Germinal center (tissue), 1 donor: ENCODE results near the gene COPZ2.
A peak's percentile ranks its signal among the peaks of the same experiment; 100 is the strongest.
"Not testable (repeated sequence)": the region's sequence is repeated elsewhere in the genome, so short reads cannot be mapped to it uniquely, and the experiment has no call there.

Source experiments
- DNase-seq: peaks from one replicate; pipeline ENCODE4 v3.0.0; 2012; ENCODE audit warnings: mixed read lengths, low spot score

COPZ2 gene, protein sequence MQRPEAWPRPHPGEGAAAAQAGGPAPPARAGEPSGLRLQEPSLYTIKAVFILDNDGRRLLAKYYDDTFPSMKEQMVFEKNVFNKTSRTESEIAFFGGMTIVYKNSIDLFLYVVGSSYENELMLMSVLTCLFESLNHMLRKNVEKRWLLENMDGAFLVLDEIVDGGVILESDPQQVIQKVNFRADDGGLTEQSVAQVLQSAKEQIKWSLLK

DNA sequence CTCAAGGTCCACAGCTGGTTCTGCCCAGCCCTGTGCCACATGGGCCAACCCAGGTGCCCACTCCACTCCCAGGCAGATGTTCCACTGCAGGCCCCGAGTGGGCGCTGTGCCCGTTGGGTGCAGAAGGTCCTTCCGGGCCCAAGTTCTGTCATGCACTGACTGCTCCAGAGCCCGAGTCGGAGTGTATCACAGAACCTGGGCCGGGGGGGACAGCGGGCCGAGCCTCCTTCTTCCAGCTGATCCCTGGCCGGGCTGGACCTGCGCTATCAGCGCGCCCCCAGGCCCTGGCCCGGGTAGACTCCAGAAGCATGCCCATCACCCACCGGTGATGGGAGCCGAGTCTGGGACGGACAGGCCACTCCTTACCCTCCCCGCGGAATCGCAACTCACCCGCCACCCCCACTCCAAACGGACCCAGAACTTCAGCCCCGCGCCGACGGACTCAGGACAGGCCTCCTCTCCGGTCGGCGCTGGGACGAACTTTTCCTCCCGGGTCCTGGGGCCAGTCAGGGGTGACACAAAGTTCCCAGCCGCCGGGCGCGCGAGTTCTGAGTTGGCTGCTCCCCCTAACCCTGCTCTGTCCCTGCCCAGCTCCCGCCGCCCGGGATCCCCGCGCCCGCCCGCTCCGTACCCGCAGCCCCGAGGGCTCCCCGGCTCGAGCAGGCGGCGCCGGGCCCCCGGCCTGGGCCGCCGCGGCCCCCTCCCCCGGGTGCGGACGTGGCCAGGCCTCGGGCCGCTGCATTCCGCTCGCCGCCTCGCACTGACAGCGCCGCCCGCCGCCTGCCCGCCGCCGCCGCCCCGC is at the start of gene COPZ2:
Gene COPZ2 (minus strand): TSS at position 762 of the 802 bp plus-strand sequence. CDS start 20 bp downstream, at position 742.
- peak; percentile 82 for DNase-seq

DNA sequence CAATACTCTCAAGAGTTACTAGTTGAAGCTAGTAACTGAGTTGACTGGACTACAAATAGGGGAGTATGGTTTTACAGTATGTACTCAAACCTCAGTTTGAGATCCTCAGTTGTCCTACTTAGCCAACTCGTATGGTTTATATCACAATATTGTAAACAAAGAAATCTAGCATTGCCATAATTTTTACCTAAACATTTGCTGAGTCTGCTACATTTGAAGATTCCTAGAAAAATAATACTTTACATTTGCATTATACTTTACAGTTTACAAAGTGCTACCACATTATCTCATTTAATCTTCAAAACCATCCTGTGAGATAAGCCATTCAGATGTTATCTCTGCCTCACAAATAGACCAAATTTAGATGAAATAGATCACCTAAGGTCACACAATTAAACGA is 47.3 kb upstream of the COPZ2 start:
- DNase-seq = no peak

DNA sequence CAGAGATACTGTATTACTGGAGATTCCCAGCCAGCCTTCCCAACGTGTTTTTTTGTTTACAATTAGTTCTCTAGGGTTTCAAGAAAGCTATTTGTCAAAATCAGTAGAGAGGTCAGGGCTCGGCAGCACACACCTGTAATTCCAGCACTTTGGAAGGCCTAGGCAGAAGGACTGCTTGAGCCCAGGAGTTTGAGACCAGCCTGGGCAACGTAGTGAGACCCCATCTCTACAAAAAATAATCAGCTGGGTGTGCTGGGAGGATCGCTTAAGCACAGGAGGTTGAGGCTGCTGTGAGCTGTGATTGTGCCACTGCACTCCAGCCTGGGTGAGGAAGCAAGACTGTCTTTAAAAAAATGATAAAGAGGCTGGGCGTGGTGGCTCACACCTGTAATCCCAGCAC is 44.3 kb upstream of the COPZ2 start:
- no peak for DNase-seq

- DNase-seq = not testable (repeated sequence)
These were observed 39.6 kb upstream of the COPZ2 start for GRCh38 chr17:48077152-48077551.

DNA sequence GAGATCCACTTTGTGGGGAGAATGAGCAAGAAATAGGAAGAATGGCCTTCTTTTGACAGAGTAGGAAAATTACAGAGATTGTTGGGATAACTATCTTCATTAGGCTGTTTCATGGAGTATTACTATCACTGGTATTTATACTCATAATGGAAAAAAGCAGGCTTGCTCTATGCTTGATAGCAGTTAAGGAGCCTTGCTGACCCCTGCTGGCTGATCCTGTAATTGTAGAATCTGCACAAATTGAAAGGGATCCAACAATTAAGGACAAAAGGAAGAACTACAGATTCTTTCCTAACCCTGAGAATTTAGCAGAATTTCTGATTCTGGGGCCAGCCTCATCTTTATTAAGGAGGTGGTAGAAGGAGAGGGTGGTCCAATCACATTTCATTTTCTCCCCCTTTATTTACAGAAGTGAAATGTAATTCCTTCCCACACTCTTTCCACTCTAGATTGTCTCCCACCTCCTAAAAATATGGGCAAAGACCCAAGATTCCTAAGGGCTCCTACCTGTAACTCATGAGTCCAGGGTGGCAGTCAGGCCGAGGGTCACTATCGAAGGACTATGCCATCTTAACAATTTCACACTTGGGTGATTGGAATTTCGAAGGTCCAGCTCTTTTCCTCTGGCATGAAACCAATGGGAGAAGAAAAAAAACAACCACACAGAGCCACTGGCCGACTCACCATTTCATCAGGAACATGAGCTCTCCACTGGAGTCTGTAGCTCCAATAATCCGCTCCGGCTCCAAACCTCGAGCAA is 36.9 kb upstream of the COPZ2 start:
- DNase-seq = peak; percentile 52

DNA sequence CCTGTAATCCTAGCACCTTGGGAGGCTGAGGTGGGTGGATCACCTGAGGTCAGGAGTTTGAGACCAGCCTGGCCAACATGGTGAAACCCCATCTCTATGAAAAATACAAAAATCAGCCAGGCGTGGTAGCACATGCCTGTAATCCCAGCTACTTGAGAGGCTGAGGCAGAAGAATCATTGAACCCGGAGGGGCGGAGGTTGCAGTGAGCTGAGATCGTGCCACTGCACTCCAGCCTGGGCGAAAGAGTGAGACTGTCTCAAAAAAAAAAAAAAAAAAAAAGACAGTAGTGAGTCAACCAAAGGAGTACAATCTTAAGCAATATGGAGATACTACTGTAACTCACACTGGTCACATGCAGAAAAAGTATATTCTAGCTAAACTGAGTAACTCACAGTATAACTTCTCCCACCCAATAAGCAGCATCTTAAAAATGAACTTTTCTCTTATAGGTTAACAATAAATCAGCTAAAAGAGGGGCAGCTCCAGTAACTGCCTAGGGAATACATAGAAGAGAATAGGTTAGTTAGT is 36.0 kb upstream of the COPZ2 start:
- DNase-seq = not testable (repeated sequence)

GRCh38 chr17:48072811-48073210 is 35.2 kb upstream of the COPZ2 start:
- DNase-seq = not testable (repeated sequence)

DNA sequence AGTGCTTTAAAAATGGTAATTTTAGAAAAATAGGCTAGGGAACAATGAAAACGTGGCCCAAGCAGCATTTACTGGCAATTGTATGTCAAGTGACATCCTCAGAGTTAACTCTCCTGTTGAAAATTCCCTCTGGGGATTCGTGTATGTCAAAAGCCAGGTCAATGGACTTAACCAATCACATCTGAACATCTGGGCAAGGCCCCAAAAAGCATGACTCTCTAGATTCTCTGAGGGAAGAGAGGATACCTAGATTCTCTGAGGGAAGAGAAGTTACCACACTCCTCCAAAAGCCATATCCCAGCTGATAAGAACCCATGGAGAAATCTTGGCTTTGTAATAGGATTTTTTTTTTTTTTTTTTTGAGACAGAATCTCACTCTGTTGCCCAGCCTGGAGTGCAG is 34.1 kb upstream of the COPZ2 start:
- DNase-seq = no peak

DNA sequence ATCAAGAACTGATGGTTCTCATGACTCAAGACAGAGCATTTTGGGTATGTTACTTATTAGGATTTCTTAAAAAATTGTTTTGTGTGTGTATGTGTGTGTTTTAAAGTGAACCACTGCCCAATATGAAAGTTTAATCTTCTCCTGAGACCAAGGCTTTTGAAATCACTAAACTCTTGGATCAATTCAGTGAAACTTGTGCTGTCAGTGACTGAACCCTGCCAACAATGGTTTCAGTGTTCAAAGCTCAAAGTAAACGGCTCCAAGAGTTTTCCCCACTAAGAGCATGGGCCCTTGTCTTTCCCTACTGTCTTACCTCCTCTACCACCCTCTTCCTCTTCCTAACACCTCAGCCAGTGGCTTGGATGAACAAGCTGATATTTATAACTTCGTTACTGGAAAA is 32.6 kb upstream of the COPZ2 start:
- no peak for DNase-seq

DNA sequence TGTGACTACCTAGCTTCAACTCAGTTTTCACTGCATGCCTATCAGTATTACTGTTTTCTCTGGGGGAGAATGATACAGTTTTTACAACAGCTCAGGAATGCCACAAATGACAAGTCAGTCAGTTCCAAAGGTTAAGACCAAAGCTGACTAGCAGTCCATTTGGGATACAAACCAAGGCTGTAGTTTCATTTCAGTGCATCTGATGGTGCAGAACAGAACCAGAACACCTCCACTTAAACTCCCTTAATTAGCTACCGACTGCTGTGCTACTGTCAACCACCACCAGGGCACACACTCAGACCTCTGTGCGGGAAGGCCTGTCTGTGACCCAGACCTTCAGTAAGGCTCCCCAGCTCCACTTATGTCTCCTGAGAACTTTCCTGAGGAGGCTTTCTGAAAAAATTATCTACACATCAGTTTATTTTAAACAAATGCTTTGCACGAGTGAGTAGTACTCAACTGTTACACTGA is 30.9 kb upstream of the COPZ2 start:
- DNase-seq = peak; percentile 24

GRCh38 chr17:48067808-48068207 is 30.2 kb upstream of the COPZ2 start:
- not testable (repeated sequence) for DNase-seq

- no peak for DNase-seq
These were observed 29.6 kb upstream of the COPZ2 start for GRCh38 chr17:48067245-48067644.

GRCh38 chr17:48066656-48067055 is 29.1 kb upstream of the COPZ2 start:
- DNase-seq = no peak

GRCh38 chr17:48066192-48066591 is 28.6 kb upstream of the COPZ2 start:
- no peak for DNase-seq

DNA sequence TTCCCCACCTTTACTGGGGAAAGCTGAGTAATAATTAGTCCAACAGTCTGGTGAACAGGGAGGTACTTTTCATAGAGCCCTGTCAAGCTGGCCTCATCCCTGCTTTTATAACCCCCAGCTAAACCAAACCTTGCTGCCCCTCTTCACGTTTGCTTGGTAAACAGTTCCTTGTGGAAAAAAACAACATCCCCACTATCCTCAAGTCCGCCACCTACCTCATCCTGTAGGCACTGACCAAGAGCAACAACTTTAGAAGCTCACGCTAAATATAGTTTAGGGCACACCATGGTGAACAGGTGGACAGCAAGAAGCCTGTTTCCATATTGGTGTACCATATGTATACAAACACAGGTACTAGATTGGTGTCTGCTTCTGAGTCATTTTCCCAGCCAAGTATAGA is 27.0 kb upstream of the COPZ2 start:
- no peak for DNase-seq

GRCh38 chr17:48062273-48062672 is 24.7 kb upstream of the COPZ2 start:
- no peak for DNase-seq

DNA sequence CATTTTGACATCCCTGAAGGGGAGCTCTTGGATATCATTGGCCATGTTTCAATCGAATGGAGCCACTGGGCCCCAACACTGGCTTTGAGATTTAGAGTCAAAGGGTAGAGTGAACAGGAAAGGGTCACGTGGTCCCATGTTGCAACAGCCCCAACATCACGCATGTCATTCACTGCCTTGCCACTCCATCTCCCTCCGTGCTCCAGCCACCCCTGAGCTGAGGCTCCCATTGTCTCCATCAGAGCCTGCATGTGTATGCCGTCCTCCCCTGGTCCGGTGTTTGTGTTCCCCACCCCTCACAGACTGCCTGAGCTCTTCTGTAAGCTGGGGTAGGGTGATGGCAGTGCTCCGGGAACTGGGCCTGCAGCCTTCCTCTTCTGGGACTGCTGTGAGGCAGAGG is 22.7 kb upstream of the COPZ2 start:
- no peak for DNase-seq

GRCh38 chr17:48059125-48059668 is 21.6 kb upstream of the COPZ2 start:
- DNase-seq = no peak

GRCh38 chr17:48058393-48059124 is 21.0 kb upstream of the COPZ2 start:
- no peak for DNase-seq

DNA sequence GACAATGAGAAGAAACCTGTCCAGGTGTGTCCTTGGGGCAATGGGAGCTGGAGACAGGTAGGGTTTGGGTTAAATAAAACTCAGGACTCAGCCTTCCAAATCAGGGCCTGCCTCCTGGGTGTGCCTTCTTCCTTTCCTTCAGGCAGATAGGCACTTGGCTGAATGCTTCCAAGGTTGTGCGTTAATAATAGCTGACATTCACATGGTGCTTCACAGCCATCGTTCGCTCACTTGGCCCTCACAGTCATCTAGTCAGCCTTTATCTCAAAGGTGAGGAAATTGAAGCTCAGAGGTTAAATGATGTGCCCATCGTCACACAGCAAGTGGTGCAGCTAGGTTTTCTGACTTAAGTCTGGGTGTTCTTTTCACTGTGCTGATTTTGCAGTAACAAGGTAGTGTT is 20.0 kb upstream of the COPZ2 start:
- DNase-seq = no peak

DNA sequence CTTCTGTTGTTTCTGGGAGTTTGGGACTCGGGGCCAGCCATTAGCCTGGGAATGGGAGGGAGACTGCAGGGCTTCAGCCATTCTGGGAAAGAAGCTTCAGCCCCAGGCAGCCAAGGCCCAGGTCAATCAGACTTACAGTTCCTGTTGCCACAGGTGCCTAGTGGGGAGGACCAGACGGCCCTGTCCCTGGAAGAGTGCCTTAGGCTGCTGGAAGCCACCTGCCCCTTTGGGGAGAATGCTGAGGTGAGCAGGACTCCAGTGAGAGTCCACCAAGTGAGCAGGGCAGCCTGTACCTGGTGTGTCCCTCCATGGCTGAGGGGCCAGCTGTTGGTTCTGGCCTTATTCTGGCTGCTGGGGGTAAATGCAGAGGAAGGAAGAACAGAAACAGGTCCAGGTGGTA is 19.3 kb upstream of the COPZ2 start:
- no peak for DNase-seq
